Measurements from ENCODE around the gene NAALADL1. TPM values are rescaled to one million over a fixed set of nuclear protein-coding genes. Genes with fewer than 3 reads are reported as not detected.

The NAALADL1 gene
- total and polyA plus RNA-seq, 5 donors from 2014 or later = 16.4 to 52.2 (median 27.8) TPM

DNA sequence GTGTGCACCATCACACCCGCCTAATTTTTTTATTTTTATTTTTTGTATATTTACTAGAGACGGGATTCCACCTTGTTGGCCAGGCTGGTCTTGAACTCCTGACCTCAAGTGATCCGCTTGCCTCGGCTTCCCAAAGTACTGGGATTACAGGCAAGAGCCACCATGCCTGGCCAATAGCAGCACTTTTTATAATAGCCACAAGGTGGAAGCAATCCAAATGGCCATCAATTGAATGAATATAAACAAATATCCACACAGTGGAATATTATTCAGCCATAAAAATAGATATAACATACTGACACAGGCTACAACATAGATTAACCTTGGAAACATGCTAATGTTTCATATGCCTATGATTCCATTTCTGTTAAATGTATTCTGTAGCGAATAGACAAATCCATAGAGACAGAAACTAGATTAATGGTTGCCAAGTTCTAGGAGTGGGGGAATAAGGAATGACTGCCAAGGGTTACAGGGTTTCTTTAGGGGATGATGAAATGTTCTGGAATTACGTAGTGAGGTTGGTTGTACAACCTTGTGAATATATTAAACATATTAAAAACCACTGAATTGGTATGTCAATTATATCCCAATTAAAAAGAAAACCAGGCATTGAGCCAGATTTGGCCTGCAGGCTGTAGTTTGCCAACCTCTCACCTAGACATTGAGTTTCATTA, 42.5 kb upstream of the NAALADL1 start:
- H3K36me3 ChIP-seq (ENCODE audit: control insufficient read depth, insufficient read depth, low read length) = peaks cover 40% of the 10 kb centered on the region
- Mint-ChIP-seq H3K36me3 (peaks cover 21% of the 10 kb centered on the region), H3K4me1 (peaks cover 11 to 39% (median 22%) of the 10 kb centered on the region in 4 donors), H3K9me3 (peaks cover 0 to under 1% (median 0%) of the 10 kb centered on the region in 7 donors), H3K4me3 (peak overlapping the region in 1 of 4 donors; percentile 15), H3K27ac (no peak overlapping the region), H3K27me3 (no peaks in the 10 kb centered on the region)
- H3K27ac ChIP-seq (ENCODE audit: insufficient read depth, low read length, poor library complexity, severe bottlenecking) = no peak overlapping the region
- DNase-seq (no peak), ATAC-seq (ENCODE audit: low read depth in 2 of 2) (no peak)
- no peak overlapping the region for H3K4me3 ChIP-seq (ENCODE audit: low read depth, low read length)
- H3K9me3 ChIP-seq (ENCODE audit: control insufficient read depth in 2 of 2, low read length in 2 of 2) = no peaks in the 10 kb centered on the region
- H3K4me1 ChIP-seq (ENCODE audit: control insufficient read depth, insufficient read depth, low read length, poor library complexity, severe bottlenecking) = peaks cover 20% of the 10 kb centered on the region
- no peaks in the 10 kb centered on the region for H3K27me3 ChIP-seq (ENCODE audit: control insufficient read depth, insufficient read depth, low read length)

DNA sequence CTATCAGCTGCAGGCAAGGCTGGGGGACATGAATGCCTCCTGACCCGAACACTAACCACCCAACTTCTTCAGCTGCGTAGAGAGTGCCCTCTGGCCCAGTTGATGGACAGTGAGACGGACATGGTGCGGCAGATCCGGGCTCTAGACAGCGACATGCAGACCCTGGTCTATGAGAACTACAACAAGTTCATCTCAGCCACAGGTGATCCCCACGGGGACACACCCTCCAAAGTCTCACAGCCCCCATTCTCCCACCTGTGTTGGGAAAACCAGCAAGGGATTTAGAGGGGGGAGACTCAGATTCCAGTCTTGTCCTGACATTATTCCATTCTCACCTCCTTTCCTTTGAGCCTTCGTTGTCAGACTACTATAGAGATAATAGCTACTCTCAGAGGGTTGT, 38.6 kb upstream of the NAALADL1 start:
- no peaks in the 10 kb centered on the region for H3K9me3 ChIP-seq (ENCODE audit: control insufficient read depth in 2 of 2, low read length in 2 of 2)
- DNase-seq = no peak
- ATAC-seq (ENCODE audit: low read depth in 2 of 2) = no peak
- no peaks in the 10 kb centered on the region for H3K27me3 ChIP-seq (ENCODE audit: control insufficient read depth, insufficient read depth, low read length)
- peaks cover 16% of the 10 kb centered on the region for H3K36me3 ChIP-seq (ENCODE audit: control insufficient read depth, insufficient read depth, low read length)
- peak overlapping the region; percentile 82 for H3K4me3 ChIP-seq (ENCODE audit: low read depth, low read length)
- Mint-ChIP-seq H3K36me3 (peaks cover 11% of the 10 kb centered on the region), H3K27ac (peak overlapping the region in 2 of 3 donors; percentile 93 to 96), H3K27me3 (no peaks in the 10 kb centered on the region), H3K4me1 (peaks cover 8 to 30% (median 12%) of the 10 kb centered on the region in 4 donors), H3K9me3 (peaks cover 0 to 2% (median 0%) of the 10 kb centered on the region in 7 donors), H3K4me3 (peak overlapping the region; percentile 88 to 96 (median 92))
- H3K27ac ChIP-seq (ENCODE audit: insufficient read depth, low read length, poor library complexity, severe bottlenecking) = peak overlapping the region; percentile 88
- peaks cover 24% of the 10 kb centered on the region for H3K4me1 ChIP-seq (ENCODE audit: control insufficient read depth, insufficient read depth, low read length, poor library complexity, severe bottlenecking)

DNA sequence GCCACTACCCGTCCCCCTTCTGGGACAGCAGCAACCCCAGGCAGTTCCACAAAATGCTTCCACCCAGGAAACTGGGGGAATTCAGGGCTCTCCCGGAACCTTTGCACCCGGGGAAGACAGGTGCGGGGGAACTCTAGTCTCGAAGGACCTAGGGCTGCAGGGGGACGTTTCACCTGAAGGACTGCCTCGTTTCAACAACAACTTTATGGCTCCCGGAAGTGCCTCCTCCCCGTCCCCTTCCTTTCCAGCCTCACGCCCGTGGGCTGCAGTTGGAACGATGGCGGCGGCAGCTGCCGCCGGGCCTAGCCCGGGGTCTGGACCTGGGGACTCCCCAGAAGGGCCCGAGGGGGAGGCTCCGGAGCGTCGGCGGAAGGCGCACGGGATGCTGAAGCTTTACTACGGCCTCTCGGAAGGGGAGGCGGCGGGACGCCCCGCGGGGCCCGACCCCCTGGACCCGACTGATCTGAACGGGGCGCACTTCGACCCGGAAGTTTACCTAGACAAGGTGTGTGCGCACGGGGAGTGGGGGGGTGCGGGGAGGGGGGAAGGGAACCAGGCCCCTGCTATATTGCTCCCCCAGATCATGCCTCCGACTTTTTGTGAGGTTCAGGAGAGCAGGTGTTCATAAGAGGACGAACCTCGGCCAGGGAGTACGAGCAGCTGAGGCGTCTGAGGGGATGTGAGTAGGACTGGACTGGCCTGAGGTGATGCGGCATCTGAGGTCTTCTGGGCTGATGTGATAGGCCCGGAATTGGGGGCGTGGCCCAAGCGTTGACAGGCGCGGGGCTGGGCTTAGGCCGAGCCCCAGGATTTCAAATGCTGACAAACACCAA, 37.8 kb upstream of the NAALADL1 start, which contains the start of gene VPS51:
Gene VPS51, plus strand, starts transcription at position 241 of the 833 bp plus-strand sequence. Its CDS starts 37 bp downstream, at position 278.
- peak; percentile 74 to 94 (median 89) for DNase-seq
- Mint-ChIP-seq H3K9me3 (peaks cover 0 to 2% (median 0%) of the 10 kb centered on the region in 7 donors), H3K36me3 (peaks cover 11% of the 10 kb centered on the region), H3K4me3 (peak within 1 kb of the TSS; percentile 88 to 96 (median 92)), H3K27ac (peak within 1 kb of the TSS; percentile 93 to 96 (median 94)), H3K27me3 (no peaks in the 10 kb centered on the region), H3K4me1 (peaks cover 8 to 29% (median 11%) of the 10 kb centered on the region in 4 donors)
- peaks cover 24% of the 10 kb centered on the region for H3K4me1 ChIP-seq (ENCODE audit: control insufficient read depth, insufficient read depth, low read length, poor library complexity, severe bottlenecking)
- H3K27me3 ChIP-seq (ENCODE audit: control insufficient read depth, insufficient read depth, low read length) = no peaks in the 10 kb centered on the region
- peak within 1 kb of the TSS; percentile 88 for H3K27ac ChIP-seq (ENCODE audit: insufficient read depth, low read length, poor library complexity, severe bottlenecking)
- H3K4me3 ChIP-seq (ENCODE audit: low read depth, low read length) = peak within 1 kb of the TSS; percentile 82
- ATAC-seq (ENCODE audit: low read depth in 2 of 2) = peak; percentile 85 to 89
- H3K36me3 ChIP-seq (ENCODE audit: control insufficient read depth, insufficient read depth, low read length) = peaks cover 14% of the 10 kb centered on the region
- no peaks in the 10 kb centered on the region for H3K9me3 ChIP-seq (ENCODE audit: control insufficient read depth in 2 of 2, low read length in 2 of 2)

DNA sequence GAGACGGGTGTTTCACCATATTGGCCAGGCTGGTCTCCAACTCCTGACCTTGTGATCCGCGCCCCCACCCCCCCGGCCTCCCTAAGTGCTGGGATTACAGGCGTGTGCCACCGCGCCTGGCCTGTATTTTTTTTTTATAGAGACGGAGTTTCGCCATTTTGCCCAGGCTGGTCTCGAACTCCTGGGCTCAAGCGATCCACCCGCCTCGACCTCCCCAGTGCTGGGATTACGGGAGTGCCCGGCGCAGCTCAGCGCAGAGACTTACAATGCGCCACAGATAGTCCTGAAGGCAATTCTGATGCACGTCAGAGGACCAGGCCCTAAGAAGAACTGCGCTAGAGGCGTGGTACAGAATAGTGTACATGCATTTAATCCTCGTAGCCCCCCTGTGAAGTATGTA, 37.1 kb upstream of the NAALADL1 start:
- Mint-ChIP-seq H3K27me3 (no peaks in the 10 kb centered on the region), H3K27ac (peak overlapping the region; percentile 93 to 96 (median 94)), H3K4me3 (peak overlapping the region; percentile 88 to 96 (median 92)), H3K4me1 (peaks cover 4 to 25% (median 9%) of the 10 kb centered on the region in 4 donors), H3K9me3 (peaks cover 0 to 2% (median 0%) of the 10 kb centered on the region in 7 donors), H3K36me3 (peaks cover 11% of the 10 kb centered on the region)
- Histone ChIP-seq H3K9me3 (ENCODE audit: control insufficient read depth in 2 of 2, low read length in 2 of 2) (no peaks in the 10 kb centered on the region), H3K27ac (ENCODE audit: insufficient read depth, low read length, poor library complexity, severe bottlenecking) (peak overlapping the region; percentile 88), H3K27me3 (ENCODE audit: control insufficient read depth, insufficient read depth, low read length) (no peaks in the 10 kb centered on the region), H3K36me3 (ENCODE audit: control insufficient read depth, insufficient read depth, low read length) (peaks cover 8% of the 10 kb centered on the region), H3K4me3 (ENCODE audit: low read depth, low read length) (peak overlapping the region; percentile 56), H3K4me1 (ENCODE audit: control insufficient read depth, insufficient read depth, low read length, poor library complexity, severe bottlenecking) (peaks cover 24% of the 10 kb centered on the region)
- DNase-seq (no peak), ATAC-seq (ENCODE audit: low read depth in 2 of 2) (no peak)

DNA sequence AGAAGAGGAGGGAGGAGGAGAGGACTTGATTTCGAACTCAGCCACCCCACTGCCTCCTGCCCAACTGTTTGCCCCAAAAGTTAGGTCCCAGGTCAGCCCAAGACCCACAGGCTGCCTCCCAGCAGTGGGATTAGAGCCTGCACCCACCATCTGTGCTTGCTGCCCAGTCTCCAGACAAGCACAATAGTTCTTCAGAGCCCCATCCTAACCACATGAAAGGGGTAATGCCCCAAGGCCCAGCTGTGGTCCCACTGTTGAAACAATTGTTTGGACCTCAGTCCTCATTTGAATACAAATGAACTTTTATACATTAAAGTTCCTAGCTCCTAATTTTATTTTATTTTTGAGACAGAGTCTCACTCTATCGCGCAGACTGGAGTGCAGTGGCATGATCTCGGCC, 32.3 kb upstream of the NAALADL1 start:
- H3K4me1 Mint-ChIP-seq = peaks cover 3 to 5% (median 4%) of the 10 kb centered on the region in 4 donors
- no peaks in the 10 kb centered on the region for H3K27me3 Mint-ChIP-seq
- Histone ChIP-seq H3K4me3 (ENCODE audit: low read depth, low read length) (no peak overlapping the region), H3K27ac (ENCODE audit: insufficient read depth, low read length, poor library complexity, severe bottlenecking) (no peak overlapping the region), H3K9me3 (ENCODE audit: control insufficient read depth in 2 of 2, low read length in 2 of 2) (no peaks in the 10 kb centered on the region), H3K4me1 (ENCODE audit: control insufficient read depth, insufficient read depth, low read length, poor library complexity, severe bottlenecking) (peaks cover 2% of the 10 kb centered on the region), H3K36me3 (ENCODE audit: control insufficient read depth, insufficient read depth, low read length) (peaks cover 30% of the 10 kb centered on the region), H3K27me3 (ENCODE audit: control insufficient read depth, insufficient read depth, low read length) (no peaks in the 10 kb centered on the region)
- ATAC-seq (ENCODE audit: low read depth in 2 of 2) (no peak), DNase-seq (no peak)
- H3K4me3 Mint-ChIP-seq = peak overlapping the region in 1 of 4 donors; percentile 56
- no peak overlapping the region for H3K27ac Mint-ChIP-seq
- H3K9me3 Mint-ChIP-seq = peaks cover 0 to under 1% (median 0%) of the 10 kb centered on the region in 7 donors
- peaks cover 14% of the 10 kb centered on the region for H3K36me3 Mint-ChIP-seq

DNA sequence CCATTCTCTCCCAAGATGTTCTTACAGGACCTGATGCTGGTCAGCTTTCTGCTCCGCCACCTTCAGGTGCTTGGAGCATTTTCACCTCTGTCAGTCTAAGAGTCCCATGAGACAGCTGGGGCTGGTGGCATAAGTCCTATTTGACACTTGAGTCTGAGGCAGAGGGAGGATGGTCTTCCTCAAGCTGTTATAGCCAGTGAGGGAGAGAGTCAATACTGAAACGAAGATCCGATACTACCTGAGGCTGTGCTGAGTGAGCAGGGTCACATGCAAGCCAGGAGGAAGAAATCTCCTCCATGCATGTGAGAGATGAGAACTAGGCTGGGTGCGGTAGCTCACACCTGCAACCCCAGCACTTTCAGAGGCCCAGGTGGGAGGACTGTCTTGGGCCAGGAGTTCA, 31.3 kb upstream of the NAALADL1 start:
- Mint-ChIP-seq H3K9me3 (no peaks in the 10 kb centered on the region), H3K4me3 (peak overlapping the region in 1 of 4 donors; percentile 68), H3K4me1 (peaks cover 4 to 13% (median 6%) of the 10 kb centered on the region in 4 donors), H3K27ac (no peak overlapping the region), H3K36me3 (peaks cover 17% of the 10 kb centered on the region), H3K27me3 (no peaks in the 10 kb centered on the region)
- H3K4me3 ChIP-seq (ENCODE audit: low read depth, low read length) = no peak overlapping the region
- peaks cover 5% of the 10 kb centered on the region for H3K4me1 ChIP-seq (ENCODE audit: control insufficient read depth, insufficient read depth, low read length, poor library complexity, severe bottlenecking)
- H3K36me3 ChIP-seq (ENCODE audit: control insufficient read depth, insufficient read depth, low read length) = peaks cover 30% of the 10 kb centered on the region
- ATAC-seq (ENCODE audit: low read depth in 2 of 2) (no peak), DNase-seq (no peak)
- H3K27me3 ChIP-seq (ENCODE audit: control insufficient read depth, insufficient read depth, low read length) = no peaks in the 10 kb centered on the region
- no peak overlapping the region for H3K27ac ChIP-seq (ENCODE audit: insufficient read depth, low read length, poor library complexity, severe bottlenecking)
- no peaks in the 10 kb centered on the region for H3K9me3 ChIP-seq (ENCODE audit: control insufficient read depth in 2 of 2, low read length in 2 of 2)

DNA sequence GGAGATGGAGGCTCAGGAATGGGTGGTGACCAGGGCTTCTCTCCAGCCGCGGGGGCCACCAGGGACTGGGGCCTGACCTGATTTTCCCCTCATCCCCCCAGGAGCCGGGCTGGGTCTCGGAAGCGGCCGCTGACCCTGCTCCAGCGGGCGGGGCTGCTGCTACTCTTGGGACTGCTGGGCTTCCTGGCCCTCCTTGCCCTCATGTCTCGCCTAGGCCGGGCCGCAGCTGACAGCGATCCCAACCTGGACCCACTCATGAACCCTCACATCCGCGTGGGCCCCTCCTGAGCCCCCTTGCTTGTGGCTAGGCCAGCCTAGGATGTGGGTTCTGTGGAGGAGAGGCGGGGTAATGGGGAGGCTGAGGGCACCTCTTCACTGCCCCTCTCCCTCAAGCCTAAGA, 29.5 kb upstream of the NAALADL1 start:
- Histone ChIP-seq H3K9me3 (ENCODE audit: control insufficient read depth in 2 of 2, low read length in 2 of 2) (no peaks in the 10 kb centered on the region), H3K36me3 (ENCODE audit: control insufficient read depth, insufficient read depth, low read length) (peaks cover 30% of the 10 kb centered on the region), H3K27me3 (ENCODE audit: control insufficient read depth, insufficient read depth, low read length) (no peaks in the 10 kb centered on the region), H3K27ac (ENCODE audit: insufficient read depth, low read length, poor library complexity, severe bottlenecking) (no peak overlapping the region), H3K4me3 (ENCODE audit: low read depth, low read length) (no peak overlapping the region), H3K4me1 (ENCODE audit: control insufficient read depth, insufficient read depth, low read length, poor library complexity, severe bottlenecking) (peaks cover 16% of the 10 kb centered on the region)
- H3K27ac Mint-ChIP-seq = no peak overlapping the region
- peaks cover 0 to 2% (median 0%) of the 10 kb centered on the region in 7 donors for H3K9me3 Mint-ChIP-seq
- ATAC-seq (ENCODE audit: low read depth in 2 of 2) (no peak), DNase-seq (no peak)
- peaks cover 6 to 26% (median 14%) of the 10 kb centered on the region in 4 donors for H3K4me1 Mint-ChIP-seq
- peaks cover 17% of the 10 kb centered on the region for H3K36me3 Mint-ChIP-seq
- no peak overlapping the region for H3K4me3 Mint-ChIP-seq
- no peaks in the 10 kb centered on the region for H3K27me3 Mint-ChIP-seq

All from CD4-positive, CD25-positive, alpha-beta regulatory T cell (primary cell).